ENCODE data around the gene ZNF329.

The ZNF329 gene

DNA sequence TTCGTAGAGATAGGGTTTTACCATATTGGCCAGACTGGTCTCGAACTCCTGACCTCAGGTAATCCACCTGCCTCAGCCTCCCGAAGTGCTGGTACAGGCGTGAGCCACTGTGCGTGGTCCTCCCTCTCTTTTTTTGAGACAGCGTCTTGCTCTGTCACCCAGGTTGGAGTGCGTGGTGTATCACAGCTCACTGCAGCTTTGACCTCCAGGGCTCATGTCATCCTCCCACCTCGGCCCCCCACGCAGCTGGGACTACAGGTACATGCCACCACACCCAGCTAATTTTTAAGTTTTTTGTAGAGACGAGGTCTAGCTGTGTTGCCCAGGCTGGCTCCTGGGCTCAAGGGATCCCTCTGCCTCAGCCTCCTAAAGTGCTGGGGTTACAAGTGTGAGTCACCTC, 70.8 kb downstream of the ZNF329 start:
- Mint-ChIP-seq H3K36me3 (ENCODE audit: insufficient read depth) (peaks cover 2% of the 10 kb centered on the region), H3K4me1 (ENCODE audit: low read depth in 2 of 2) (no peaks in the 10 kb centered on the region), H3K4me3 (no peak overlapping the region), H3K9me3 (peaks cover 18 to 26% of the 10 kb centered on the region in 2 donors), H3K27ac (no peak overlapping the region), H3K27me3 (no peaks in the 10 kb centered on the region)
- ATAC-seq (replicated peaks) (no peak), DNase-seq (no peak)
